B cell (primary cell): Measurements from ENCODE around the gene MYO16. TPM values are rescaled to one million over a fixed set of nuclear protein-coding genes. Genes with fewer than 3 reads are reported as not detected.

Experiments
- ATAC-seq: fragments of 200-7000 bp; cut with Tn5 transposase; one replicate; pipeline ENCODE4 v1.10.0; 2021; ENCODE audit warnings: low read depth, mild to moderate bottlenecking, moderate number of reproducible peaks, moderate library complexity
- CTCF ChIA-PET: fragments of 350-600 bp; sonication (Branson Sonifier 250); formaldehyde crosslinking; loops from one replicate; lab custom pipeline; 2021; ENCODE audit warnings: antibody characterized with exemption, inconsistent platforms; lab: Charles Lee
- POLR2A ChIA-PET: fragments of 350-600 bp; sonication (Branson Sonifier 250); formaldehyde crosslinking; loops from one replicate; lab custom pipeline; 2021; ENCODE audit warnings: antibody characterized with exemption; lab: Charles Lee
- DNase-seq: peaks from one replicate; pipeline ENCODE4 v3.0.0; 2013
- H2AFZ ChIP-seq: 2 replicates; pipeline ENCODE4 v1.6.1; 2012; ENCODE audit warnings: mild to moderate bottlenecking, low read depth, low read length; ENCODE audit not compliant: insufficient read depth, poor library complexity, severe bottlenecking
- H3K27ac ChIP-seq, 2 donors: 1 replicate in 1 of 2; 2 replicates in 1 of 2; pipeline ENCODE4 v1.5.1; 2012 to 2013; ENCODE audit warnings: low read length in 2 of 2, mild to moderate bottlenecking in 2 of 2, moderate library complexity in 1 of 2
- H3K27me3 ChIP-seq, 4 experiments: fragments of 200-600 bp in 1 of 4; sonication (generic) in 1 of 4; replicated peaks in 1 of 4; 1 replicate in 2 of 4; 2 replicates in 2 of 4; pipeline versions ENCODE4 v1.6.1 to v1.7.0; 2013 to 2016; ENCODE audit warnings: low read length in 3 of 4, mild to moderate bottlenecking in 2 of 4, mixed read lengths in 1 of 4, moderate library complexity in 1 of 4; ENCODE audit not compliant: insufficient read depth in 4 of 4, control insufficient read depth in 3 of 4; ENCODE audit errors: control extremely low read depth in 1 of 4
- H3K36me3 ChIP-seq, 2 experiments: replicated peaks in 1 of 2; 1 replicate in 1 of 2; 2 replicates in 1 of 2; pipeline versions ENCODE4 v1.6.1 to v1.7.1; 2013; ENCODE audit warnings: low read length in 1 of 2; ENCODE audit not compliant: insufficient read depth in 2 of 2, control insufficient read depth in 1 of 2; ENCODE audit errors: control extremely low read depth in 1 of 2, extremely low read depth in 1 of 2
- H3K4me1 ChIP-seq, 2 donors: fragments of 200-600 bp in 1 of 2; sonication (generic) in 1 of 2; 1 replicate in 1 of 2; 2 replicates in 1 of 2; pipeline versions ENCODE4 v1.5.1 to v1.6.1; 2013 to 2017; ENCODE audit warnings: low read length in 2 of 2; ENCODE audit not compliant: control insufficient read depth in 2 of 2, insufficient read depth in 2 of 2
- H3K4me2 ChIP-seq: replicated peaks from 2 replicates; pipeline ENCODE3; 2012; ENCODE audit warnings: mild to moderate bottlenecking, low read depth, low read length; ENCODE audit not compliant: poor library complexity, severe bottlenecking
- H3K4me3 ChIP-seq, 5 experiments: fragments of 200-600 bp in 1 of 5; sonication (generic) in 1 of 5; 1 replicate in 3 of 5; 2 replicates in 2 of 5; pipeline versions ENCODE4 v1.5.1 to v1.7.0; 2011 to 2016; ENCODE audit warnings: low read length in 4 of 5, mild to moderate bottlenecking in 4 of 5, low read depth in 2 of 5, control low read depth in 1 of 5, moderate library complexity in 1 of 5; ENCODE audit not compliant: insufficient read depth in 1 of 5; ENCODE audit errors: control extremely low read depth in 1 of 5, extremely low read depth in 1 of 5
- H3K79me2 ChIP-seq: fragments of 200-600 bp; sonication (generic); one replicate; pipeline ENCODE4 v1.6.0; 2016; ENCODE audit warnings: low read length; ENCODE audit not compliant: control insufficient read depth, insufficient read depth
- H3K9ac ChIP-seq: fragments of 200-600 bp; sonication (generic); 2 replicates; pipeline ENCODE4 v1.6.1; 2017; ENCODE audit warnings: mild to moderate bottlenecking, low read length, moderate library complexity
- H3K9me3 ChIP-seq, 3 donors: one replicate each; pipeline versions ENCODE4 v1.6.1 to v1.7.1; 2013; ENCODE audit warnings: low read length in 2 of 3; ENCODE audit not compliant: control insufficient read depth in 2 of 3, insufficient read depth in 1 of 3; ENCODE audit errors: control extremely low read depth in 1 of 3
- H4K20me1 ChIP-seq: 2 replicates; pipeline ENCODE4 v1.6.0; 2012; ENCODE audit warnings: mild to moderate bottlenecking, low read length; ENCODE audit not compliant: insufficient read depth, control insufficient read depth, poor library complexity, severe bottlenecking
- H3K27ac Mint-ChIP-seq: one replicate; pipeline ENCODE4 v1.8.0; 2021; ENCODE audit warnings: mixed read lengths
- H3K27me3 Mint-ChIP-seq: one replicate; pipeline ENCODE4 v1.8.0; 2021; ENCODE audit warnings: mixed read lengths
- H3K4me1 Mint-ChIP-seq: one replicate; pipeline ENCODE4 v1.8.0; 2021; ENCODE audit warnings: mixed read lengths
- H3K4me3 Mint-ChIP-seq: one replicate; pipeline ENCODE4 v1.8.0; 2021; ENCODE audit warnings: mixed read lengths
- H3K9me3 Mint-ChIP-seq: one replicate; pipeline ENCODE4 v1.8.0; 2022; ENCODE audit warnings: mixed read lengths; ENCODE audit not compliant: insufficient read depth
- CTCF ChIP-seq: fragments of 200-600 bp; IDR thresholded peaks from one replicate; pipeline ENCODE4 v1.8.0; 2022; ENCODE audit warnings: antibody characterized with exemption, mild to moderate bottlenecking
- EZH2 ChIP-seq: IDR thresholded peaks from 2 replicates; pipeline ENCODE4 v1.6.1; 2012; ENCODE audit warnings: borderline replicate concordance, low read depth, mild to moderate bottlenecking, moderate library complexity, low read length; ENCODE audit not compliant: insufficient read depth, poor library complexity, severe bottlenecking
- WGBS: methylation state at CpG from one replicate; pipeline ENCODE4 v1.1.5; 2013; ENCODE audit warnings: missing lambda C conversion rate; ENCODE audit not compliant: insufficient coverage; 5-methylcytosine and 5-hydroxymethylcytosine counted together
- intact Hi-C: fragments of 100-400 bp; cut with micrococcal nuclease; formaldehyde crosslinking; loops from one replicate; pipeline ENCODE4 v1.10.0; 2022
- polyA plus RNA-seq: library from polyadenylated mRNA; depleted of rRNA; stranded (reverse); fragments of >200 nt; gene quantifications from 2 replicates; pipeline ENCODE4 v1.2.3, GENCODE V29; 2012
- total RNA-seq, 2 donors: library from RNA; stranded (reverse); fragments of 120-200 nt in 1 of 2; gene quantifications; 1 replicate in 1 of 2; 2 replicates in 1 of 2; pipeline versions ENCODE4 v1.2.3 to v1.2.4, GENCODE V29; 2013 to 2022

The MYO16 gene
- total and polyA plus RNA-seq, 2 donors (not counting 1 experiment from before 2014, with no cell fraction given), result not detected

GRCh38 chr13:108858676-108859075 lies 229.3 kb downstream of the MYO16 start:
- no peak overlapping the region for H2AFZ ChIP-seq
- H3K4me2 ChIP-seq, result no peak overlapping the region
- DNase-seq, result no peak
- no peaks in the 10 kb centered on the region for H3K4me1 ChIP-seq
- ChIA-PET POLR2A (no interaction called here), CTCF (no interaction called here)
- H3K79me2 ChIP-seq, result no peaks in the 10 kb centered on the region
- no peaks in the 10 kb centered on the region for H3K9me3 ChIP-seq
- H3K9ac ChIP-seq, result no peak overlapping the region
- no peaks in the 10 kb centered on the region for H3K27me3 Mint-ChIP-seq
- intact Hi-C loops, result no loop called here
- H3K4me3 Mint-ChIP-seq, result no peak overlapping the region
- 78% methylated on average over 4 of the region's 5 CpGs for WGBS
- no peak overlapping the region for H3K27ac Mint-ChIP-seq
- no peaks in the 10 kb centered on the region for H3K27me3 ChIP-seq
- H3K36me3 ChIP-seq, result no peaks in the 10 kb centered on the region
- no peak for ATAC-seq
- H3K4me1 Mint-ChIP-seq, result peaks cover 7% of the 10 kb centered on the region
- no peaks in the 10 kb centered on the region for H4K20me1 ChIP-seq
- TF ChIP-seq EZH2 (no peak), CTCF (no peak)
- H3K27ac ChIP-seq, result no peak overlapping the region
- no peak overlapping the region for H3K4me3 ChIP-seq
- H3K9me3 Mint-ChIP-seq, result no peaks in the 10 kb centered on the region

- Mint-ChIP-seq H3K27me3 (no peaks in the 10 kb centered on the region), H3K4me3 (no peak overlapping the region), H3K27ac (no peak overlapping the region), H3K4me1 (peaks cover 7% of the 10 kb centered on the region), H3K9me3 (no peaks in the 10 kb centered on the region)
- H3K9me3 ChIP-seq, result no peaks in the 10 kb centered on the region
- H3K9ac ChIP-seq, result no peak overlapping the region
- TF ChIP-seq EZH2 (no peak), CTCF (no peak)
- H3K79me2 ChIP-seq, result no peaks in the 10 kb centered on the region
- POLR2A ChIA-PET, result no interaction called here
- H3K4me1 ChIP-seq, result no peaks in the 10 kb centered on the region
- intact Hi-C loops, result no loop called here
- H3K4me3 ChIP-seq, result no peak overlapping the region
- whole genome bisulfite sequencing, result no CpG with 5 or more reads among the region's 8 CpGs
- no peak overlapping the region for H3K4me2 ChIP-seq
- CTCF ChIA-PET, result no interaction called here
- no peak overlapping the region for H3K27ac ChIP-seq
- no peak for DNase-seq
- H3K36me3 ChIP-seq, result no peaks in the 10 kb centered on the region
- no peaks in the 10 kb centered on the region for H3K27me3 ChIP-seq
- no peak overlapping the region for H2AFZ ChIP-seq
- H4K20me1 ChIP-seq, result no peaks in the 10 kb centered on the region
- no peak for ATAC-seq
These were observed 230.0 kb downstream of the MYO16 start for GRCh38 chr13:108859197-108860012.
